CD4-positive, alpha-beta T cell treated with Interleukin-6 for 4 hours (primary cell): Measurements from ENCODE around the gene NCEH1.
A peak's percentile ranks its signal among the peaks of the same experiment; 100 is the strongest.
"Not testable (repeated sequence)": the region's sequence is repeated elsewhere in the genome, so short reads cannot be mapped to it uniquely, and the experiment has no call there.

ENCODE experiments used
- DNase-seq: peaks from one replicate; pipeline ENCODE4 v3.0.0-alpha.2; 2020; ENCODE audit warnings: mixed read lengths

The NCEH1 gene

GRCh38 chr3:172609750-172610149 lies 101.1 kb downstream of the NCEH1 start:
- DNase-seq, result no peak

- no peak for DNase-seq
Measured at GRCh38 chr3:172608575-172608974, 102.3 kb downstream of the NCEH1 start.

- DNase-seq, result no peak
Measured at GRCh38 chr3:172607305-172608121, 103.4 kb downstream of the NCEH1 start.

GRCh38 chr3:172606021-172606420 lies 104.8 kb downstream of the NCEH1 start:
- no peak for DNase-seq

- DNase-seq, result no peak
Measured at GRCh38 chr3:172604895-172605646, 105.8 kb downstream of the NCEH1 start.

DNA sequence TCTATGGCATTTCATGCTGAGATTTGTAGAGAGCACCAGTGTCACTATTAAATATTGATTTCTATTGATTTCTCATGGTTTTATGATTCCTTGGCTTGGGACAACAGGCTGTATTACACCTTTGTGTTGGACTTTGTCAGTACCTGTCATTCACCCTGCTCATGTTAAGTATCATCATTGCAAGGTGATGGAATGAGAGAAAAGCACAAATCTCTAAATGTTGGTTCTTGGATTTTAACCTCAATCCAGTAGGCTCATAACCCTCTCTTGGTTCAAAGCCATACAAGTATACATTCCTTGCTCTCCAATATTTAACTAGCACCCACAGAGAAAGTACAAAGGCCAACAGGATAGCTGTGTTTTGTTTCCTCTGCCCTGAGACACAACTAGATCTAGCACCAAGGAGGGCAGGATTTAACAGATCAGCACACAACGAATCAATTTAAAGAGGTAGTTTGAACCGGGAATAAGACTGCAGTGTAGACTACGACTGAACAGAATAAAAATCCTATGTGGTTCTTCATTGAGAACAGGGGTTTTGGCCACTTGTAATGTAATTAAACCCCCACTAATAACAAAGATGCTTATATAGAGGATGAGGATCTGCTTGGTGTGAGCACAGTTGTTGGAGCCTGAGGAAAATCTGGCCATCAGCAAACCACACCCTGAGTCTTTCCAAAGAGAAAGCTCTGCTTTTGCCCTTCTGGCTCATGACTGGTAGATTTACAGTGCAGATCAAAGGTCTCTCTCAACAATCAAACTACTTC lies 109.6 kb downstream of the NCEH1 start:
- DNase-seq, result no peak

DNA sequence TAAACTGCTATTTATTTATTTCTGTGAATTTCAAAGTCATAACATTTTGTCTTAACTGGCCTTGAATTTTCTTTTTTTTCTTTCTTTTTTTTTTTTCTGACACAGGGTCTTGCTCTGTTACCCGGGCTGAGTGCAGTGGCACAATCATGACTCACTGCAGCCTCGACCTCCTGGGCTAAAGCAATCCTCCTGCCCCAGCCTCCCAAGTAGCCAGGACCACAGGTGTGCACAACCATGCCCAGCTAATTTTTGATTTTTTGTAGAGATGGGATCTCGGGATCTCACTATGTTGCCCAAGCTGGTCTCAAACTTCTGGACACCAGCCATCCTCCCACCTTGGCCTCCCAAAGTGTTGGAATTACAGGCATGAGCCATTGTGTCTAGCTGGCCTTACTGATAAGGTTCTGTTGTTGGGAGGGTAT lies 110.2 kb downstream of the NCEH1 start:
- no peak for DNase-seq

DNA sequence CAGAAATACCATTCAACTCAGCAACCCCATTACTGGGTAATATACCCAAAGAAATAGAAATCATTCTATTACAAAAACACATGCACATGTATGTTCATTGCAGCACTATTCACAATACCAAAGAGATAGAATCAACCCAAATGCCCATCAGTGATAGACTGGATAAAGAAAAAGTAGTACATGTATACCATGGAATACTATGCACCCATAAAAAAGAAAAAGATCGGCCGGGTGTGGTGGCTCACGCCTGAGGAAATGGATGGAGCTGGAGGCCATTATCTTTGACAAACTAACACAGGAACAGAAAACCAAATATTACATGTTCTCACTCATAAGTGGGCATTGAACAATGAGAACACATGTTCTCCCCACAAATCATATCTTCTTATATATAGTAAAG lies 112.0 kb downstream of the NCEH1 start:
- no peak for DNase-seq

- DNase-seq, result no peak
Measured at GRCh38 chr3:172596394-172596706, 114.5 kb downstream of the NCEH1 start.

DNA sequence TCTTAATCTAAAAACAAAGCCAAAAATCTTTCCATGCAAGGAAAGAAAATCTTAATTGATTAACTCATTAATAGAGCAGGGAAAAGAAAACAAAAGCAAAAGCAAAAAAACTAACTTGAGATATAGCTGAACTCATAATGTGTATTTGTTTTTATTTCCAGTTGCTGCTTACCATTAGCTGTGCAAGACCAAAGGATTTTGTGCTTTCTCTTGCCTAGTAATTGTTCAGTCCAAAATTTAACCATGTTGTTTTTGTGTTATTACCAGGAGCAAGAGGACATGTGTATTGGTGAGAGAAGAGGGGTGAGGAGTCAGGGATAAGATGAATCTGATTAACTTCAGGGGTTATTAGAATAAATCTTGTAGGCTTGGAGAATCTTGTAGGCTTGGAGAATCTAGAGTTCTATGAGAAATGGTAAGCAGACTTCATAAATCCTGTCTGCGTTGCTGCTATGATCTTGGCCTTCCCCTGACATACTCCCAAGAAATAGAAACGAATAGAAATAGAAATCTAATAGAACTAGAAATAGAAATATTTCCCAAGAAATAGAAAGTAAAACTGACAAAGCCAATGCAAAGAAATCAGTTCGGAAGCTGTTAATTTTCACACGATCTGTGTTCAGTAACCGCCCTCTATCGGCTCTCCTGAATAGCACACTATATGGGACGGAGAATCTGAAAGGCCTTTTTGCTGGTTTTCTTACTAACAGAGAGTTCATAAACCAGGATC lies 115.0 kb downstream of the NCEH1 start:
- peak; percentile 58 for DNase-seq

GRCh38 chr3:172594900-172595663 lies 115.8 kb downstream of the NCEH1 start:
- not testable (repeated sequence) for DNase-seq

GRCh38 chr3:172592898-172593669 lies 117.8 kb downstream of the NCEH1 start:
- peak; percentile 21 for DNase-seq

DNA sequence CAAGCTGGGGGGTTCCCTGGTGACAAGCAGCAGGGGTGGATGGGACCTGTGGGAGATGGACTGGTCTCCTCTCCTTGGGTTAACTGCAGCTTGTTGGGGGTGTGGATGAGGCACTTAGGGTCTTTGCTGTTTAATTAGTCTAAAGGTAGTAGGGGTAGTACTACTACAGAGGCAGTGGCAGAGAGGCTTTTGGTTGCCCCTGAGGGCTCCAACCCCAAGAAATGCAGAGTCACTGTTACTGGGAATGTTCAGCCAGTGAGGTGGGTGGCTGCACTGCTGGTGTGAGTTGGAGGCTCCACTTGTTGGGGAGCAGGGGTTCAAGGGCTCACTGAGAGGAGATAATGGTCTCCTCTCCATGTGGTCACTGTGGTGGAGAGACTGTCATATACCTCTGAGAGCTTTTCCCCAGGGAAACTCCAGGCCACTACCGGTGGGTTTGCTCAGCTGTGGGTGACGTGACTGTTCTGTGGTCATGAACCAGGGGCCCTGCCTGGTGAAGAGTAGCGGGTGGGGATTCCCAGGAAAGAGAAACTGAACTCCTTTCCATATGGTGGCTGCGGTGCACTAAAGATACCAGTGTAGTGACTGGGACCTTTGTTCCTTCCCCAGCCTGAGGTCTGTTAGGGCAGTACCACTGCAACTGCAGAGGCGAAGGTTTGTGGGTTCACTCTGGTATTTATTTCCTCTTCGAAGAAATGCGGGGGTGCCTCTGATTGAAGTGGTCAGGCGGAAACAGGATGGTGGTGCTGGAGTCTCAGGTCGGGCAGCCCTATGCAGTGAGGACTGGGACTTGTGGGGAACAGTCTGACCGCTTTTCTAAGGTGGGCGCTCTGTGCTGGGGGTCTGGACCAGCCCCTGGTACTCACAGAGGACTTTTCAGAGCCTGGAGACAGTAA lies 118.7 kb downstream of the NCEH1 start:
- peak; percentile 57 for DNase-seq

GRCh38 chr3:172591125-172591605 lies 119.7 kb downstream of the NCEH1 start:
- no peak for DNase-seq

- DNase-seq, result no peak
Measured at GRCh38 chr3:172586436-172586835, 124.4 kb downstream of the NCEH1 start.

DNA sequence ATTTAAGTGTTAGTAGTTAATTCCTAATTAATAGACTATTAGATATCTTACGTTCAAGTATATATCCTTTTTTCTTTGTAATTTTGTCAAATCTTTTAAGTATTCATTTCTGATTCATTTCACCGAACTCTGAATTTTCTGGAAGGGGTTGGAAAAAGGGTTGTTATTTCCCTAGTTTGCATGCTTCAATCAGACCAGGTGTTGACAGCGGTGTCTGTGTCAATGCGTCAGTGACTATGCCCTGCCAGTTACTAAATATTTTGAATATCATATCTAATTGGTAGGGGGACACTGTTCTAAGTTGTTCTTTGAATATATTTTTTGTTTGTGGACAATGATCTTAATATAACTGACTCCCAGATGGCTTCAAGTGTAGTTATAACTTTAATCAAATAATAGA lies 124.9 kb downstream of the NCEH1 start:
- DNase-seq, result no peak

- DNase-seq, result no peak
Measured at GRCh38 chr3:172582712-172583111, 128.2 kb downstream of the NCEH1 start.

GRCh38 chr3:172581757-172582166 lies 129.1 kb downstream of the NCEH1 start:
- DNase-seq, result no peak

GRCh38 chr3:172580680-172581401 lies 130.0 kb downstream of the NCEH1 start:
- DNase-seq, result no peak
